Measurements from ENCODE around the gene UHMK1.
"Not testable (repeated sequence)": the region's sequence is repeated elsewhere in the genome, so short reads cannot be mapped to it uniquely, and the experiment has no call there.

UHMK1 gene

GRCh38 chr1:162566870-162567269 lies 69.3 kb downstream of the UHMK1 start:
- H3K4me1 Mint-ChIP-seq (ENCODE audit: low read depth) = peaks cover 51% of the 10 kb centered on the region
- H3K9me3 Mint-ChIP-seq = no peaks in the 10 kb centered on the region
- no peaks in the 10 kb centered on the region for H3K27me3 Mint-ChIP-seq
- H3K36me3 Mint-ChIP-seq (ENCODE audit: low read depth) = peaks cover 58% of the 10 kb centered on the region
- no peak overlapping the region for H3K27ac Mint-ChIP-seq
- no peak overlapping the region for H3K4me3 Mint-ChIP-seq
- DNase-seq = no peak

- Mint-ChIP-seq H3K27ac (no peak overlapping the region), H3K36me3 (ENCODE audit: low read depth) (peaks cover 63% of the 10 kb centered on the region), H3K27me3 (no peaks in the 10 kb centered on the region), H3K9me3 (no peaks in the 10 kb centered on the region), H3K4me3 (no peak overlapping the region), H3K4me1 (ENCODE audit: low read depth) (peaks cover 38% of the 10 kb centered on the region)
- DNase-seq = no peak
Measured at GRCh38 chr1:162568802-162569201, 71.2 kb downstream of the UHMK1 start.

- peaks cover 20% of the 10 kb centered on the region for H3K4me1 Mint-ChIP-seq (ENCODE audit: low read depth)
- H3K27me3 Mint-ChIP-seq = no peaks in the 10 kb centered on the region
- DNase-seq = no peak
- no peaks in the 10 kb centered on the region for H3K9me3 Mint-ChIP-seq
- no peak overlapping the region for H3K27ac Mint-ChIP-seq
- H3K36me3 Mint-ChIP-seq (ENCODE audit: low read depth) = peaks cover 60% of the 10 kb centered on the region
- no peak overlapping the region for H3K4me3 Mint-ChIP-seq
Measured at GRCh38 chr1:162570718-162571117, 73.1 kb downstream of the UHMK1 start.

DNA sequence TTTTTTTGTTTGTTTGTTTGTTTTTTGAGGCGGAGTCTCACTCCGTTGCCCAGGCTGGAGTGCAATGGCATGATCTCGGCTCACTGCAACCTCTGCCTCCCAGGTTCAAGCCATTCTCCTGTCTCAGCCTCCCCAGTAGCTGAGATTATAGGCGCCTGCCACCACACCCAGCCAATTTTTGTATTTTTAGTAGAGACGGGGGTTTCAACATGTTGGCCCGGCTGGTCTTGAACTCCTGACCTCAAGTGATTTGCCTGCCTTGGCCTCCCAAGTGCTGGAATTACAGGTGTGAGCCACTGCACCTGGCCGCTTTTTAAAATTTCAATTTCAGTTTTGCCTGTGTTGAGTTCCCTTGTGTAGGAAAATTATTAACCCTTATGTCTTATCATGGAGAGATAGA lies 73.5 kb downstream of the UHMK1 start:
- DNase-seq, H3K9me3 Mint-ChIP-seq, H3K27me3 Mint-ChIP-seq, H3K27ac Mint-ChIP-seq, H3K4me3 Mint-ChIP-seq: not testable (repeated sequence)
- peaks cover 18% of the 10 kb centered on the region for H3K4me1 Mint-ChIP-seq (ENCODE audit: low read depth)
- peaks cover 60% of the 10 kb centered on the region for H3K36me3 Mint-ChIP-seq (ENCODE audit: low read depth)

- H3K27ac Mint-ChIP-seq = no peak overlapping the region
- peaks cover 18% of the 10 kb centered on the region for H3K4me1 Mint-ChIP-seq (ENCODE audit: low read depth)
- DNase-seq = no peak
- H3K4me3 Mint-ChIP-seq = no peak overlapping the region
- no peaks in the 10 kb centered on the region for H3K9me3 Mint-ChIP-seq
- H3K36me3 Mint-ChIP-seq (ENCODE audit: low read depth) = peaks cover 58% of the 10 kb centered on the region
- no peaks in the 10 kb centered on the region for H3K27me3 Mint-ChIP-seq
Measured at GRCh38 chr1:162571696-162572095, 74.1 kb downstream of the UHMK1 start.

- H3K4me3 Mint-ChIP-seq = no peak overlapping the region
- peaks cover 53% of the 10 kb centered on the region for H3K36me3 Mint-ChIP-seq (ENCODE audit: low read depth)
- no peaks in the 10 kb centered on the region for H3K9me3 Mint-ChIP-seq
- no peak for DNase-seq
- H3K27me3 Mint-ChIP-seq = no peaks in the 10 kb centered on the region
- H3K27ac Mint-ChIP-seq = no peak overlapping the region
- peaks cover 14% of the 10 kb centered on the region for H3K4me1 Mint-ChIP-seq (ENCODE audit: low read depth)
Measured at GRCh38 chr1:162573136-162573535, 75.5 kb downstream of the UHMK1 start.

- no peak for DNase-seq
- no peaks in the 10 kb centered on the region for H3K9me3 Mint-ChIP-seq
- peaks cover 61% of the 10 kb centered on the region for H3K36me3 Mint-ChIP-seq (ENCODE audit: low read depth)
- no peak overlapping the region for H3K4me3 Mint-ChIP-seq
- no peak overlapping the region for H3K27ac Mint-ChIP-seq
- H3K27me3 Mint-ChIP-seq = no peaks in the 10 kb centered on the region
- H3K4me1 Mint-ChIP-seq (ENCODE audit: low read depth) = peaks cover 2% of the 10 kb centered on the region
Measured at GRCh38 chr1:162578071-162578700, 80.6 kb downstream of the UHMK1 start.

GRCh38 chr1:162578936-162579335 lies 81.3 kb downstream of the UHMK1 start:
- Mint-ChIP-seq H3K4me1 (ENCODE audit: low read depth) (no peaks in the 10 kb centered on the region), H3K4me3 (no peak overlapping the region), H3K9me3 (no peaks in the 10 kb centered on the region), H3K36me3 (ENCODE audit: low read depth) (peaks cover 60% of the 10 kb centered on the region), H3K27me3 (no peaks in the 10 kb centered on the region), H3K27ac (no peak overlapping the region)
- DNase-seq = no peak

All from activated T-cell treated with anti-CD3 and anti-CD28 coated beads, Interleukin-2, amount 50 U/mL, for 24 hours (primary cell).